A549 (cell line): ENCODE results near the gene CEP164.

Source experiments
- EP300 ChIP-seq, 2 experiments: fragments of >200 bp; sonication (Bioruptor Twin); formaldehyde crosslinking; IDR thresholded peaks; 2 replicates in 1 of 2; 3 replicates in 1 of 2; pipeline ENCODE4 v1.6.1; 2016 to 2017
- JUN ChIP-seq, 2 experiments: fragments of >200 bp; sonication (Bioruptor Twin); formaldehyde crosslinking; IDR thresholded peaks; 2 replicates in 1 of 2; 3 replicates in 1 of 2; pipeline ENCODE4 v1.6.1; 2016 to 2017
- KDM5A ChIP-seq: fragments of 200-600 bp; sonication (generic); IDR thresholded peaks from 2 replicates; pipeline ENCODE4 v1.6.1; 2016; ENCODE audit warnings: antibody characterized with exemption, mild to moderate bottlenecking
- NR3C1 ChIP-seq: fragments of >200 bp; sonication (Bioruptor Twin); formaldehyde crosslinking; IDR thresholded peaks from 3 replicates; pipeline ENCODE4 v1.6.1; 2017
- RFX5 ChIP-seq: fragments of 450-650 bp; IDR thresholded peaks from 2 replicates; pipeline ENCODE4 v1.7.1; 2014; ENCODE audit warnings: antibody characterized with exemption, mild to moderate bottlenecking, moderate library complexity
- RNF2 ChIP-seq: fragments of 200-600 bp; sonication (generic); IDR thresholded peaks from 2 replicates; pipeline ENCODE4 v1.6.1; 2016; ENCODE audit warnings: low read depth, mild to moderate bottlenecking, antibody characterized with exemption, moderate library complexity, borderline replicate concordance
- TF ChIP-seq, protein P1 (sequence below): fragments of >200 bp; sonication (Bioruptor Twin); formaldehyde crosslinking; IDR thresholded peaks from 3 replicates; pipeline ENCODE4 v1.5.1; 2016
- TF ChIP-seq, protein P2 (sequence below): fragments of 200-600 bp; sonication (generic); IDR thresholded peaks from 2 replicates; pipeline ENCODE4 v1.6.1; 2016; ENCODE audit warnings: antibody characterized with exemption, mild to moderate bottlenecking, moderate library complexity
- TF ChIP-seq, protein P3 (sequence below): IDR thresholded peaks from 2 replicates; pipeline ENCODE4 v1.6.1; 2012
- TF ChIP-seq, protein P4 (sequence below): IDR thresholded peaks from 2 replicates; pipeline ENCODE4 v1.6.1; 2012

DNA sequence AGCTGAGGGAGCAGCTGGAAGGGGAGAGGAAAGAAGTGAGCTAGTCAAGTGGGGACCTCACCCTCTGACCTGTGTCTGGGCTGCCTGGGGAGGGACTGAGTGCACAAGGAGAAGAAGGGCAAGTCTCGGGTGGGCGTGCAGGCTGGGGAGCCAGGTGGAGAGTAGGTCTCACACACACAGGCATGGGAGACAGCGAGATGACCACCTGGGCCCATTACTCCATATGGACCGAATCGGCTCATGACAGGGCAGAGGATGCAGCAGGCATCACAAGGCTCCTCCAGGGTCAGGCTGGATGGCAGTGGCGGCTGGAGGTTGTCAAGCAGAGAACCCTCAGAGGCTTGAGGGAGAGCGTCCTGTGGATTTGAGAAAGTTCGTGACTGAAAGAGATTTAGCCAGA is 63.5 kb downstream of the CEP164 start:
- TF ChIP-seq, protein P1, sequence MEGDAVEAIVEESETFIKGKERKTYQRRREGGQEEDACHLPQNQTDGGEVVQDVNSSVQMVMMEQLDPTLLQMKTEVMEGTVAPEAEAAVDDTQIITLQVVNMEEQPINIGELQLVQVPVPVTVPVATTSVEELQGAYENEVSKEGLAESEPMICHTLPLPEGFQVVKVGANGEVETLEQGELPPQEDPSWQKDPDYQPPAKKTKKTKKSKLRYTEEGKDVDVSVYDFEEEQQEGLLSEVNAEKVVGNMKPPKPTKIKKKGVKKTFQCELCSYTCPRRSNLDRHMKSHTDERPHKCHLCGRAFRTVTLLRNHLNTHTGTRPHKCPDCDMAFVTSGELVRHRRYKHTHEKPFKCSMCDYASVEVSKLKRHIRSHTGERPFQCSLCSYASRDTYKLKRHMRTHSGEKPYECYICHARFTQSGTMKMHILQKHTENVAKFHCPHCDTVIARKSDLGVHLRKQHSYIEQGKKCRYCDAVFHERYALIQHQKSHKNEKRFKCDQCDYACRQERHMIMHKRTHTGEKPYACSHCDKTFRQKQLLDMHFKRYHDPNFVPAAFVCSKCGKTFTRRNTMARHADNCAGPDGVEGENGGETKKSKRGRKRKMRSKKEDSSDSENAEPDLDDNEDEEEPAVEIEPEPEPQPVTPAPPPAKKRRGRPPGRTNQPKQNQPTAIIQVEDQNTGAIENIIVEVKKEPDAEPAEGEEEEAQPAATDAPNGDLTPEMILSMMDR, result no peak
- TF ChIP-seq RFX5, result no peak
- TF ChIP-seq NR3C1, result no peak
- TF ChIP-seq EP300 (IDR thresholded peaks at IDR 0.05), result no peak
- no peak for TF ChIP-seq RNF2
- TF ChIP-seq, protein P2, sequence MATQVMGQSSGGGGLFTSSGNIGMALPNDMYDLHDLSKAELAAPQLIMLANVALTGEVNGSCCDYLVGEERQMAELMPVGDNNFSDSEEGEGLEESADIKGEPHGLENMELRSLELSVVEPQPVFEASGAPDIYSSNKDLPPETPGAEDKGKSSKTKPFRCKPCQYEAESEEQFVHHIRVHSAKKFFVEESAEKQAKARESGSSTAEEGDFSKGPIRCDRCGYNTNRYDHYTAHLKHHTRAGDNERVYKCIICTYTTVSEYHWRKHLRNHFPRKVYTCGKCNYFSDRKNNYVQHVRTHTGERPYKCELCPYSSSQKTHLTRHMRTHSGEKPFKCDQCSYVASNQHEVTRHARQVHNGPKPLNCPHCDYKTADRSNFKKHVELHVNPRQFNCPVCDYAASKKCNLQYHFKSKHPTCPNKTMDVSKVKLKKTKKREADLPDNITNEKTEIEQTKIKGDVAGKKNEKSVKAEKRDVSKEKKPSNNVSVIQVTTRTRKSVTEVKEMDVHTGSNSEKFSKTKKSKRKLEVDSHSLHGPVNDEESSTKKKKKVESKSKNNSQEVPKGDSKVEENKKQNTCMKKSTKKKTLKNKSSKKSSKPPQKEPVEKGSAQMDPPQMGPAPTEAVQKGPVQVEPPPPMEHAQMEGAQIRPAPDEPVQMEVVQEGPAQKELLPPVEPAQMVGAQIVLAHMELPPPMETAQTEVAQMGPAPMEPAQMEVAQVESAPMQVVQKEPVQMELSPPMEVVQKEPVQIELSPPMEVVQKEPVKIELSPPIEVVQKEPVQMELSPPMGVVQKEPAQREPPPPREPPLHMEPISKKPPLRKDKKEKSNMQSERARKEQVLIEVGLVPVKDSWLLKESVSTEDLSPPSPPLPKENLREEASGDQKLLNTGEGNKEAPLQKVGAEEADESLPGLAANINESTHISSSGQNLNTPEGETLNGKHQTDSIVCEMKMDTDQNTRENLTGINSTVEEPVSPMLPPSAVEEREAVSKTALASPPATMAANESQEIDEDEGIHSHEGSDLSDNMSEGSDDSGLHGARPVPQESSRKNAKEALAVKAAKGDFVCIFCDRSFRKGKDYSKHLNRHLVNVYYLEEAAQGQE, result no peak
- TF ChIP-seq KDM5A, result no peak
- TF ChIP-seq, protein P3, sequence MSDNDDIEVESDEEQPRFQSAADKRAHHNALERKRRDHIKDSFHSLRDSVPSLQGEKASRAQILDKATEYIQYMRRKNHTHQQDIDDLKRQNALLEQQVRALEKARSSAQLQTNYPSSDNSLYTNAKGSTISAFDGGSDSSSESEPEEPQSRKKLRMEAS, result no peak
- TF ChIP-seq, protein P4, sequence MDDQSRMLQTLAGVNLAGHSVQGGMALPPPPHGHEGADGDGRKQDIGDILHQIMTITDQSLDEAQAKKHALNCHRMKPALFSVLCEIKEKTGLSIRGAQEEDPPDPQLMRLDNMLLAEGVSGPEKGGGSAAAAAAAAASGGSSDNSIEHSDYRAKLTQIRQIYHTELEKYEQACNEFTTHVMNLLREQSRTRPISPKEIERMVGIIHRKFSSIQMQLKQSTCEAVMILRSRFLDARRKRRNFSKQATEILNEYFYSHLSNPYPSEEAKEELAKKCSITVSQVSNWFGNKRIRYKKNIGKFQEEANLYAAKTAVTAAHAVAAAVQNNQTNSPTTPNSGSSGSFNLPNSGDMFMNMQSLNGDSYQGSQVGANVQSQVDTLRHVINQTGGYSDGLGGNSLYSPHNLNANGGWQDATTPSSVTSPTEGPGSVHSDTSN, result no peak
- TF ChIP-seq JUN (IDR thresholded peaks at IDR 0.05), result no peak
